Embryonic facial prominence (tissue), 1 donor: ENCODE measurements around the gene TOB1.
"Not testable (repeated sequence)": the region's sequence is repeated elsewhere in the genome, so short reads cannot be mapped to it uniquely, and the experiment has no call there.

ENCODE experiments used
- DNase-seq: peaks from one replicate; pipeline ENCODE4 v3.0.0-alpha.2; 2016; ENCODE audit errors: extremely low spot score

The TOB1 gene

GRCh38 chr17:50868602-50869001 is 2.4 kb upstream of the TOB1 start:
- DNase-seq, result no peak

DNA sequence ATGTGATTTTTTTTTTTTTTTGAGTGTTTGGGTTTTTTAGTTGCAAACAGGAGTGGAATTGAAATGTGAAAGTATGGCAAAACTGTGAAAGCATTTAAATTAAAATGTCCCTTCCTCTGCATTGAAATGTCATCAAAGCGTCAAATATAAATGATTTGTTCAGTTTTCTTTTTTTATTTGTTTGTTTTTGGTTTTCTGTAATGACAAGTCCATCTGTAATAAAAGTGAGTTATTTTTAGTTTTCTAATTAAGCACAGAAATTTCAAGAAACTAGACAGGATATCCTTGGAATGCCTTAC is 1.9 kb upstream of the TOB1 start:
- DNase-seq, result no peak

GRCh38 chr17:50867363-50868139 is 1.4 kb upstream of the TOB1 start:
- DNase-seq, result peak; percentile 86

GRCh38 chr17:50866950-50867362 is 802 bp upstream of the TOB1 start:
- peak; percentile 36 for DNase-seq

DNA sequence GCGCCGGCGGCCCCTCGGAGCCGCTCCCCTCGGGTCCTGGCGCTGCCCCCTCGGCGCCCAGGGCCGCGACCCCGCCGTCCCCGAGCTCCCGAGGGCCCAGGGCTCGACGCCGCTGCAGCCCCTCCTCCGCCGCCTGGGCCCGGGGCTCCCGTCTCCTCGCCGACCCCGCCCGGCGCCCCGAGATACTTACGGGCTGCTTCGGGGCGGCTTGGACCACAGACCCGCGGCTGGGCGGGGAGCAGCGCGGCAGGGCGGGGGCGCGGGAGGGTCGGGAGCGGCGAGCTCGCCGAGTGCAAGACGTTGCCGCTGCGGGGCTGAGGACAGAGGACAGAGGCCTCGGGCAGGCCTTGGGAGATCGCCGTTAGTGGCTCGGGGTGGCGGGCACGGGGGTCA is 290 bp downstream of the TOB1 start:
- no peak for DNase-seq

DNA sequence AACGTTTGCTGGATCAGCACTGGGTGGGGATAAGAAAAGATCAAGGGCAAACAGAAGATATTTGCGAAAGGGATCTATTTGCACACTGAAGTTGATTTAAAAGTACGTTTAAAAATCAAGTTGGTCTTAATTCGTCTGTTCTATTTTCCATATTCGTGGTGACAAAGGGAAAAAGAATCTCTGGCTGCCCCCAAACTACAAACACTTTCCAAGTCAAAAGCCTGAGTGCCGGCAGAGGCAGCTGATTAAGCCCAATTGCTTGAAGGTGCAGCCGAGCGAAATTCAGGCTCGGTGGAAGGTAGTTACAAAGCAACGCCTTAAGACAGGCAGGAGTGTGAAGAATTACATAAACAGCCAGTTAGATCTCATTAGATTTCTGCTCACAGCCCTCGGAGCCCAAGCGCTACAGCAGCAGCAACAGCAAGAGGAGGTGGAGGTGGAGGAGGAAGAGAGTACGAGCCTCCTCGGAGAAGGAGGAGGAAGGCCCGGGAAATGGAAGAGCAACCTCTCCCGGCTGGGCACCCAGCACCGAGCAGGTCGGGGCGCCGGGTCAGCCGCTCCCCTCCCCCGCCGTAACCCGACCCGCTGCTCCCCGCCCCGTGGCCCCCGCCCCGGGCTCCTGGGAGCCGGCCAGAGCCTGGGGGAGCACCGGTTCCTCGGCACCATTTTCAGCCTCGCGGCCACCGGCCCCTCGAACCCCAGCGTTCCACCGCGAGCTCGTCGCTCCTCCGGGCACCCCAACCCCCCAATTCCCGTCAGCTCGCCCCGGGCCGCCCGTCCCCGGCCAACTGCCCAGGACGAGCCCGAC is 890 bp downstream of the TOB1 start:
- DNase-seq, result no peak

DNA sequence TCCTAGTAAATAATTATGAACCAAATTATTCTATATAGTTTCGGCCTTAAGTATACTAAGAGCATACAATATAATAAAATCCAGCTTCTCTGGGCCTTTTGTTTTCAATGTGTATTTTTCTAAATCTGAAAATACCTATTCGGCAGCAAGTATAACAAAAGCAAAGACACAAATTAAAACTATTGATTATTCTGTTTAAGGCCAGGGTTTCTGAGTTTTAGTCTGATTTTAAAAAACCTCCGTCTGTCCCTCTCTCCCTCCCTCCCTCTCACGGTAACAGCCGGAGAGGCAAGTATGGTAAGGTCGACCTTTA is 1.5 kb downstream of the TOB1 start:
- DNase-seq, result no peak

GRCh38 chr17:50863931-50864330 is 2.2 kb downstream of the TOB1 start:
- DNase-seq, result no peak

DNA sequence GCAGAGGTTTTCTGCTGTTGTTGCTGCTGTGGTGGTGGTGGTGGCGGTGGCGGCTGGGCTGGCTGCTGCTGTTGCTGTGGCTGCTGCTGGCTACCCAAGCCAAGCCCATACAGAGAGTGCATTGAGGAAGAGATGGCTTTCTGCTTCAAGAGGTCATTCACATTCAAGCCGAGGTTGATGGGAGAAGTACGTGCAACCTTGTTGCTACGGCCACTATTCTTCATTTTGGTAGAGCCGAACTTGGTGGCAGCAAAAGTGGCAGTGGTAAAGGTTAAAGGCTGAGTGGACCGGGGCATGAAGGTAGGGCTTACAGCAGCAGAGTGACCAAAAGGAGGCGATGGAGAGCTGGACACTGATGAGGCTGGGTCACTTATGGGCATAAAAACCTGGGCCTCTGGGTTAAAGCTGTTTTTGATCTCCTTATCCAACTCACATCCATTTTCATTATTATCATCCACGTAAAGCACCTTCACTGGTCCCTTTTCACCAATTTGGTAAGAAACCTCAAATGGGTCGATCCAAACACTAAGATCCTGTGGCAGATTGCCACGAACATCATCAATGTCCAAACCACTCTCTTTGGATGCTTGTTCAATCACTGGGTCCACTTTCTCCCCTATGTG is 2.8 kb downstream of the TOB1 start:
- no peak for DNase-seq

DNA sequence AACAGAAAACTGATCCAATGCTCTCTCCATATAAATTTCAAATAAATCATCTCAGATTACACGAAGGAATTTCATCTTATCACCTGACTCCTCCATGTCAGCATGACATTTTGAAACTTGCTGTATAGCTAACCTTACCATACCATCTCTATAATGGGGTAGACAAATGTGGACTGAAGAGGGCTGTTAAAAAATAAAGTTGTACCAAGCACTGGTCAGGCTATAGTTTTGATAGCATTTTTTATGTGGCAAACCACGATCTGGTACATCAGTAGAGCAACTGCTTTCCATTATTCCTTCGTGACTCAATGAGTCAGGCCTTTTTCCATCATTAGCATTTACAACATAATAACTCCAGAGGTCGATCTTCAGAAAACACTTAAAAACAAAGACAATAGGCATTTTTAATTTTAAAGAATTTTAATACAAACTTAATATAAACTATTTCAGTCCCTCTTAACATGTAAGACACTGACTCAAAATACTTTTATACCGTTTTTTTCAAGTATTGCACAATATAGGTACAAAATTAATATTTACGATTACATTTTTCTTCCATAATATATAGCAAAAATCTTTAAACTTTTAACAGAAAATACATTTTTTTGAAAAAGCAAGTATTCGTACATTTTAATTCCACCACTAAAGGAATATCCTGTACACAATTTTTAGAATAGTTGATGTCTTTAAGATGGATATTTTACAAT is 4.2 kb downstream of the TOB1 start:
- no peak for DNase-seq

DNA sequence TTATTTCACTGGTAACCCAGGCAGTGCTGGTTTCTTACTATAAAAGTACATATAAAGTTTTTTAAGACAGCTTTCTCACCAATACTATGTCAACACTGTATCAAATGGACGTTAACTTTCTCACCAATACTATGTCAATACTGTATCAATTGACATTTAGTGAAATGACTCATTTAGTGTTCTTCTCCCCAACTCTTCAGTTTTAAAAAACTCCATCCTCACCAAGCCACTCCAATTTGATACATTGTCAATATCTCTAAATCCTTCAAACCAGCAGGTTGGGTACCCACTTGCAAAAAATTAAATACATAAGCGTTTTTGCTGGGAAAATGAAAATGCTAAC is 4.8 kb downstream of the TOB1 start:
- DNase-seq, result no peak

DNA sequence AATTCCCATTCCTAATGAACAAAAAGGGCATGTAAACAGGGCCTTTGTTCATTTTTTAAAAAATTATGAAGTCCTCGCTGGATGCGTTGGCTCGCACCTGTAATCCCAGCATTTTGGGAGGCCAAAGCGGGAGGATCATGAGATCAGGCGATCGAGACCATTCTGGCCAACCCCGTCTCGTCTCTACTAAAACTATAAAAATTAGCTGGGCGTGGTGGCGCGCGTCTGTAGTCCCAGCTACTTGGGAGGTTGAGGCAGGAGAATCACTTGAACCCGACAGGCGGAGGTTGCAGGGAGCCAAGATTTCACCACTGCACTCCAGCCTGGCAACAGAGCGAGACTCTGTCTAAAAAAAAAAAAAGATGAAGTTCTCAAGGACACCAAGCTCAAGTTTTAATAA is 6.4 kb downstream of the TOB1 start:
- not testable (repeated sequence) for DNase-seq

DNA sequence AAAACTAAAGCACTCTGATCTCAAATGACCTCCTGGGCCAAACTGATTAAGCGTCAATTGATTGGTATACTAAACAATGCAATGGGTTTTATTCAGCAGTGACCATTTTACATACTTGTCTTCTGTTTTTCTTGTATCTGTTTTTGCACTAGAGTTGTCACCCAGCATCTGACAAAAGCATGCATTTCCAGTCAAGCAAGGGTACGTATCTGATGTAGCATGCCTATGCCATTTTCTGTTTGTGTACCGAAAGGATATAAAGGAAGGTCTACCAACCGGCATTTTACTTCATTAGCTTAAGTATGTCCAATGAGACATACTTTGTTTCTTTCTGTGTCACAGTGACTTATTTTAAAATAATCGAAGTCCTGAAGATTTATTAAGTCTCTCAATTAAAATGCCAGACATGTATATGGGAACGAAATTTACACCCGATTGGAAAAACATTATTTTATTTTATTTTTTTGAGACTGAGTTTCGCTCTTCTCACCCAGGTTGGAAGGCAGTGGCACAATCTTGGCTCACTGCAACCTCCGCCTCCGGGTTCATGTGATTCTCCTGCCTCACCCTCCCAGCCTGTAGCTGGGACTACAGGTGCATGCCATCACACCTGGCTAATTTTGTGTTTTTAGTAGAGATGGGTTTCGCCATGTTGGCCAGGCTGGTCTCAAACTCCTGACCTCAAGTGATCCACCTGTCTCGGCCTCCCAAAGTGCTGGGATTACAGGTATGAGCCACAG is 7.5 kb downstream of the TOB1 start:
- DNase-seq, result no peak

DNA sequence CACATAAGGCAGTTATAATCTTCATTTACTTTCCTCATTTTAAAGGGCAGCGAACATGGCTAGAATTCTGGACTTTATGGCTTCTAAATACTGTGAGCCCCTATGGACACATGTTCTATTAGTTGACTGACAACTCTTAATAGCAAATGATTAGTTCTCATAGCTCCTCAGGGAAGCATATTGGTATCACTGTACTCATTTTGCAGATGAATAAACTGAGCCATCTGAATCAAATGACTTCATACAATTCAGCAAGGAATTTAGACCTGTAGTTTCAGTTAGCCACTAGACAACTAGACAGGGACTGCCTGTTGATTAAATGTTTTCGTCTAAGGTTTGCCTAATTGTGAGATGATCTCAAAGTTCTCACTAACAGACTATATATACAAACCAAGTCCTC is 9.7 kb downstream of the TOB1 start:
- DNase-seq, result no peak

DNA sequence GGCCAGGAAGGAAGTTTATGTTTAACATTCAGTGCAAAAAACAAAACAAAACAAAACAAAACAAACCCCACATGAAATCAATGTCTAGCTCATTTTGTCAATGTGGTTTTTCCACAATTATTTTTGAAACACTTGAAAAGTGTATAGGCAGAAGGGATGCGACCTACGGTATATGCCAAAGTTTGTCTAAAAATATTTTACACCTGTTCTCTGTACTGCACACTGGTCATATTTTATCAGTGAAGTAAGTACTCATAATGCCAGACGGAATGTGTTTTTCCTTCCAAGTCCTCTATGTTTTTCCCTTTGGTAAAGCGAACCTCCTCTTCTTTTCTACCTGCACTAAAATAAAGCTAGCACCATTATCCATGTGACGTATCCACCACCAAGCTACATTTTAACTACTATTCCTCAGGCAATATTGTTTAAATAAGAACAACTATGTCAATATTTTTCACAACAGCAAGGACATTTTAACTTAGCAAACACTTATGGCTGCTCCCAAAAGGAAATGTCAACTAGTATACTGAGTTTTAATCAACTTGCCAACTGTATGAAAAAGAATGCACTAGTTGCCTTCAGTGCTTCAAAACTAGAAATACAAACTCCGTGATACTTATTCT is 10.3 kb downstream of the TOB1 start:
- no peak for DNase-seq

GRCh38 chr17:50853781-50854180 is 12.4 kb downstream of the TOB1 start:
- no peak for DNase-seq

GRCh38 chr17:50853015-50853615 is 13.0 kb downstream of the TOB1 start:
- DNase-seq, result no peak

- DNase-seq, result no peak
Measured at GRCh38 chr17:50850640-50851039, 15.5 kb downstream of the TOB1 start.

DNA sequence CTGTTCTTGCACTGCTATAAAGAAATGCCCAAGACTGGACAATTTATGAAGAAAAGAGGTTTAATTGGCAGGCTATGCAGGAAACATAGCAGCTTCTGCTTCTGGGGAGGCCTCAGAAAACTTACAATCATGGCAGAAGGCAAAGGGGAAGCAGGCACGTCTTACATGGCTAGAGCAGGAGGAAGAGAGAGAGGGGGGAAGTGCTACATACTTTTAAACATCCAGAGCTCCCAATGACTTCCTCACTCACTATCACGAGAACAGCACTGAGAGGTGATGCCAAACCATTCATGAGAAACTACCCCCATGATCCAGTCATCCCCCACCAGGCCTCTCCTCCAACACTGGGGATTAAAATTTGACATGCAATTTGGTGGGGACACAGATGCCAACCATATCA is 17.4 kb downstream of the TOB1 start:
- DNase-seq, result no peak

DNA sequence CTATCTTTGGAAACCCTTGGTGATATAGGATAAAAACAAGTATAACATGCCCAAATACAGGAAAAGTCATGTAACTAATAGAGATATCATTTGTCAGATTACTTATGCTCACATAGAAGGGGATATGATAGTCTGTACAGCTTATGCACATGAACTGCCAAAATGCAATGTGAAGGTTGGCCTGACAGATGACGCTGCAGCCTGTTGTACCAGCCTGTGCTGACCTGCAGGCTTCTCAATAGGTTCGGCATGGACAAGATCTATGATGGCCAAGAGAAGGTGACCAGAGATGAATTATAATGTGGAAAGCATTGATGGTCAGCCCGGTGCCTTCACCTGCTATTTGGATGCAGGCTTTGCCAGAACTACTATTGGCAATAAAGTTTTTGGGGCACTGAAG is 18.1 kb downstream of the TOB1 start:
- no peak for DNase-seq

- no peak for DNase-seq
Measured at GRCh38 chr17:50847566-50847965, 18.6 kb downstream of the TOB1 start.
